DMS 273 (cell line): Measurements from ENCODE around the gene PEF1.
A peak's percentile ranks its signal among the peaks of the same experiment; 100 is the strongest.

Source experiments
- DNase-seq: peaks from one replicate; lab custom pipeline; 2025; ENCODE audit not compliant: unreplicated experiment; lab: John Stamatoyannopoulos, UW

PEF1 gene

GRCh38 chr1:31632649-31633048 is 12.0 kb downstream of the PEF1 start:
- no peak for DNase-seq

DNA sequence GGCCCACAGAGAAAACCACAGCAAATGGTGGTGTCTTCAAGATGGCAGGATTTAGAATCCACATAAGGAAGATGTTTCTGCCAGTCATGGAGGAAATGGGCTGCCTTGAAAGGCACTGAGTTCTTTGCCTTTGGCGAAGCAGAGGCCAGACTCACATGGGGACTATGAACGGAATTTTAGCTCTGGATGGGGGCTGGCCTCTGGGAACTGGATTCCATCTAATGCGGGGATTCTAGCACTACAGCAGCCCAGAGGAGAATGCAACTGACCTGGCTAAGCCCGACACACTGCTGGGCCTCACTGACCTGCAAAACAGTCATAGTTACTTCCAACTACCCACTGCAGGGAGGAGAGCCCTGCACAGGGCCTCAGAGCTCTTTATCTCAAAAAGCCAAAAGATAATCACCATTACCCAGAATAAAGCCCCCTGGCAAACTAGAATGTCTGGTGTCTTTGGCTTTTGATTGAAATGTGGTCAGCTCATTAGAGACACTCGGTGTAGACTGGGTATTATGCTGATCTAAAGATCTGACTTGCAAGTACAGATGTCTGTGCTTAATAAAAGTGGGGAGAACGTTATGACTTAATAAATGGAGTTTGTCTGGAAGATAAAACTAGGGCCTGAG is 15.6 kb downstream of the PEF1 start:
- no peak for DNase-seq

GRCh38 chr1:31627930-31628559 is 16.6 kb downstream of the PEF1 start:
- peak; percentile 93 for DNase-seq

DNA sequence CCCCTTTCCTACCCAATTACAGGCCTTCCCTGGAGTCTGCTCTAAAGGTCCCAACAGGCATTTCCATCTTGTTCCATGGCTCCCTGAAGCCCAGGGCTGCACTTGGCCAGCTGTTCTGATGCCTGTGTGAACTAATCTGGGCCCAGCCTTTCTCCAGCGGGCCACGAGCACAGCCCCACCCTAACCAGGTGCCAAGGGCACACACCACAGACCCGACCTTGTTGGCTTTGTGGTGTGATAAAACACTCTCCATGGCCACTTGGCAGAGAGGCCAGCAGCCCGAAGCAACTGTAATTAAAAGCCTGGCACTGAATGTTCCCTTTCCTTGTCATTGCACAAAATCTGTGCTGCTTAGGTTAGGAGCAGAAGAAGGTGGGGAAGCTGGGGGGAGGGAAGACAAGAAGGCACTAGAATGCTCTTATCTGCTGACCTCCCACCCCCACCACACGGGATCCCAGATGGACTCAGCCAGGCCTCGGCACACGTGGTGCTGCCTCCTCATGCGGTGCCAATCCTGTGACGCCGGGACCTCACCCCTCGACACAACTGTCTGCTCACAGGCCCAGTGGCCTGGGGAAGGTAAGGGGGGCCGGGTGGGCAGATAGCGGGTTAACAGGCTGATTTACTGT is 17.3 kb downstream of the PEF1 start:
- peak; percentile 91 for DNase-seq

GRCh38 chr1:31626223-31627207 is 18.2 kb downstream of the PEF1 start:
- DNase-seq = peak; percentile 90

DNA sequence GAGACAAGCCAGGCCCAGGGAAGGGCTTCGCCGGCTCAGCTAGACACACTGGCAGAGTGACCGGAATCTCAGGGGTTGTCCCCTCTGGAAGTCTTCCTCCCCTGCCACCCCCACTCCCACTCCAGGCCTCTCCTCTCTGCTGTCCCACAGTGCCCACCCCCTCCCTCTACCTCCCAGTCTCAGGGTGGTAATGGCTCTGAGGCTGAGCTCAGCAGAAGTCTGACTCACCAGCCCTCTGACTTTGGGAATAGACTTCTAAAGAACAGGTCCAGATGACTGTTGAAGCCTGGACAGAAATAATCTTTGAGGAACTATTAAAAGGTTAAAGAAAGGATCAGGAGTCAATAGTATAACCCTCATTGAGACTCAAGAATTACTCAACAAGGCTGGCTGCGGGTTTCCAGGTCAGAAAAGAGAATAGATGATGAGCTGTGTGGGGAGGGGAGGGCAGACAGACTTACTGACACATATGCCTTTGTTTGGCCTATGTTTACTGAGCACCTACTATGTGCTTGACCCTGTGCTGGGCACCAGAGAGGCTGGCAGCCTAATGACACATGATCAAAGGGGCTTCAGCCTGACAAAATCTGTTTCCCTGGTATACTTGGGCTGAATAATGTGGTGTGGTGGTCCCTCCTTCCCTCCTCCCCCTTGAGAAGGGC is 19.0 kb downstream of the PEF1 start:
- no peak for DNase-seq

GRCh38 chr1:31624731-31625514 is 19.8 kb downstream of the PEF1 start:
- DNase-seq = no peak

- DNase-seq = no peak
These were observed 20.4 kb downstream of the PEF1 start for GRCh38 chr1:31624309-31624708.

DNA sequence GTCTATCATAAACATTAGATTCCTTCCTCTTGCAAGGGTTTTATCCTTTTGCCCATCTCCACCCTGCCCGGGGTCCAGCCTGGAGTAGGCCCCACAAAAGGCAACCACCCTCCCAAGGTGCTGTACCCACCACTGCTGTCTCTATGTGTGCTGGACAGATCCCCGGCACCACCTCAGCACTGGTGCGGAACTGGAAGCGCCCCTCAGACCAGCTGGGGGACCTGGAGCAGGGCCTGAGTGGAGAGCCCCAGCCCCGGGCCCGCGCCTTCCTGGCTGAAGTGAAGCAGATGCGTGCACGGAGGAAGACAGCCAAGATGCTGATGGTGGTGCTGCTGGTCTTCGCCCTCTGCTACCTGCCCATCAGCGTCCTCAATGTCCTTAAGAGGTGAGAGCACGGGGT is 21.3 kb downstream of the PEF1 start:
- DNase-seq = no peak

DNA sequence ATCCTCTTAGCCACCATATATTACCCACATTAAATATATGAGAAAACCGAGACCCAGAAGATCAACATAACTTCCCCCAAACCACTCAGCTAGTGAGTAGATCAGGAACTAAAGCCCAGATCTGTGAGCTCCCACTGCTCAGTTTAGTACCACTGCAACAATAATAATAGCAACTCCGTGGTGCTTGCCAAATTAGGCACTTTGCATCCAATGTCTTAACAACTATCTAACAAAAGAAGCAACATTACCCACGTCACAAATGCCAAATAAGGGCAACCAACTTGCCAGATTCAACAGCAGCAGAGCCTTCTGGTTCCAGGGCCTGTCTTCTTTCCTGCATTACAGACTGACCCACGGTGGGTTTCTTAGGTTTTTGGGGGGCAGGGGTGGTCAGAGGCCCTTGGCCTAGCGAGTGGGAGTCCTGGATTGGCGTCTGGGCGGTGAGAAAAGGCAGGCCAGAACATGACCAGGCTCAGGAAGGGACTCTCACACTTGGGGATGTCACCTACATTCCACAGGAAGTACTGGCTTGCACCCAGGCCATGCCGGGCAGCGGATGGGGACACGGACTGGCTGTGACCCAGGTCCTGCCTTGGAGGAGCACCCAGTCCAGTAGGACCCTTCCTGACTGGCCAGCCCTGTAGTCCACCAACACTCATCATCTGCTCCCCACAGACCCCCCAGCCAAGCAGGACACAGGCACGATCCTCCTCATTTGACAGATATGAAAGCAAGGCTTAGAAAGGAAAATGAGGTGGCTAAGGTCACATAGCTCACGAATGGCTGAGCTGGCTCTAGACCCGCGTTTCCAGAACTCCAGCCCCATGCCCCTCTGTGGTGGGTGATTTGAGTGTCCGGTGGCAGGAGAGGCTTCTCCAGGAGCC is 22.6 kb downstream of the PEF1 start:
- no peak for DNase-seq

DNA sequence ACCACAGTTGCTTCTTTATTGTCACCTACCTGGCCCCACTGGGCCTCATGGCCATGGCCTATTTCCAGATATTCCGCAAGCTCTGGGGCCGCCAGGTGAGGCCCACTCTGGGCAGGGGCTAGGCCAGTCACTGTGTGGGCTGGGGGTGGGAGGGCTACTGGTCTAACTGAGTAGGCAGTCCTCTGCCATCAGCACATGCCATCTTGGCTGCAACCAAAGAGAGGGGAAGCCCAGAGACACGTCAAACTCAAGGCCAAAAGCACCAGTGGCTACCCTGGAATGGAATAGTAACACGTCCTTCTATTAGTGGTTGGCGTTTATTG is 23.2 kb downstream of the PEF1 start:
- no peak for DNase-seq

DNA sequence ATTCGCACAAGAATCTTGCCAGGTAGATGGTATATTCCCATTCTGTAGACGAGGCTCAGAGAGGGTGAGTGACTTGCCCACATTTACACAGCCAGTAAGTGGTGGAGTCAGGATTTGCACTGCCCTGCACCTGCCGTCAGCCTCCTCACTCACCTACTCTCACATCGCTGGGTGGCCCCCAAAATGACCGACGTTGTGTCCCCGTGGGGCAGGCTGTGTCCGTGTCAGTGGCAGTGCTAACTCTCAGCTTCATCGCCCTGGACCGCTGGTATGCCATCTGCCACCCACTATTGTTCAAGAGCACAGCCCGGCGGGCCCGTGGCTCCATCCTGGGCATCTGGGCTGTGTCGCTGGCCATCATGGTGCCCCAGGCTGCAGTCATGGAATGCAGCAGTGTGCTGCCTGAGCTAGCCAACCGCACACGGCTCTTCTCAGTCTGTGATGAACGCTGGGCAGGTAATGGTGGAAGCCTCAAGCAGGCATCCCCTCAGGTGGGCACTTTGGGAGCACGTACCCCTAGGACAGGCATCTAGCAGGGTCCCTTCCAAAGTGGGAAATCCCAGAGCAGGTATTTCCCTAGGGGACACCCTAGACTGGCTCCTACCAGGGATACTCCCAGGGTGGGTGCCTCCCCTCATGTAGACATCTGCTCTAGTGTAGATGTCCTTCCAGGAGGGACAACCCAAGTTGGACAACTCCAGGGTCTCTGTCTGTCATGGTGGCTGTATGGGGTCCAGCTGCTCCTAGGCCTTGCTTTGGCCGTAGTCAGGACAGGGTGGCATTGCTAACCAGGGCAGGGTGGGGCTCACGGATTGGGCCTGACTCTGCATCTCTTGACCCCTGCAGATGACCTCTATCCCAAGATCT is 23.8 kb downstream of the PEF1 start:
- DNase-seq = no peak

GRCh38 chr1:31618916-31619846 is 25.5 kb downstream of the PEF1 start:
- DNase-seq = no peak

- DNase-seq = peak; percentile 81
These were observed 26.5 kb downstream of the PEF1 start for GRCh38 chr1:31617916-31618746.

DNA sequence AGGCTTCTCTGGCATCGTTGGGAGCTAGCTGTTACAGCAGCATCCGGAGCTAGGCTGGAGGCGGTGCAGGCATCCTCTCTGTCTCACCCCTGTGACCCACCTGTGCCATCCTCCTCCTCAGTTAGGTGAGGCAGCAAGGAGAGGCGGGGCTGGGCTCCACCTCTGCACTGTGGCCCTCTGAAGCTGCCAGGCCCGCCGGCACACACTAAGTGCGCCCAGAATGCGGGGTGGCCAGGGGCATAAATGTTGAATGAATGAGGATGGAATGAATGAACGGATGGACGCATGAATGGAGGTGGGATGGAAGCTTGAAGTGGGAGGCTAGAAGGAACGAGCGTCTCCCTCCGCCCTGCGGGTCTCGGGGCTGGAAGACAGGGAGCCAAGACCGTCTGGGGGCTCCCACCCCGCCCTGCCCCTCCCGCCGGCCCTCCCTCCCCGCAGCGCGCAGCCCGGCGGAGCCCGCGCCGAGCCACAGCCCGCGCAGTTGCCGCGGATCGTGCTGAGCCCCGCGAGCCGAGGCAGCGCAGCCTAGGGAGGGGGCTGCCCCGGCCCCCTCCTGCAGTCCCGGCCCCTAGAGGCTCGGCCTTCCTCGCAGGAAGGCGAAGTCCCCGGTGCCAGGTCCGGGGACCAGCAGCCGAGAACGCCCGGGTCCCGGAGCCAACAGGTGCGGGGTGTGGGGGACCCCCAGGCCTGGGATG is 27.3 kb downstream of the PEF1 start, which contains the start of gene HCRTR1:
HCRTR1 (plus strand) TSS at position 472 of the 698 bp plus-strand sequence. CDS start 1,504 bp downstream, outside the sequence.
- DNase-seq = peak; percentile 50

DNA sequence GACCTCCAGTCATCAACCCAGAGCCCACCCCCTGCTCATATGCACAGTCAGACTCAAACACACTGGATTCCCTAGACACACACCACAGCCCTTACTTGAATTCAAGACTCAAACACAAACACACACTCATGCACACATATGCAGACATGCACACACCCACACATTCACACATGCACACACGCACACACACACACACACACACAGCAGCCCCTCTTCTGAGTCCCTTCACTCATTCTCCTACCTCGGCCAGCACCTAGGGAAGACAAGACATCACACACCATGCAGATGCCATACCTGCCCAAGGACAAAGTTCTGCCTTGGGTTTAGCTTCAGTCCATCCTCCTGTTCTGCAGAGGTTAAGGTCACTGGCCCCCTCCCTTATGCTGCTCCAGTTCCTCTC is 28.7 kb downstream of the PEF1 start:
- DNase-seq = no peak
